ENCODE measurements around the gene HDHD5.

DNA sequence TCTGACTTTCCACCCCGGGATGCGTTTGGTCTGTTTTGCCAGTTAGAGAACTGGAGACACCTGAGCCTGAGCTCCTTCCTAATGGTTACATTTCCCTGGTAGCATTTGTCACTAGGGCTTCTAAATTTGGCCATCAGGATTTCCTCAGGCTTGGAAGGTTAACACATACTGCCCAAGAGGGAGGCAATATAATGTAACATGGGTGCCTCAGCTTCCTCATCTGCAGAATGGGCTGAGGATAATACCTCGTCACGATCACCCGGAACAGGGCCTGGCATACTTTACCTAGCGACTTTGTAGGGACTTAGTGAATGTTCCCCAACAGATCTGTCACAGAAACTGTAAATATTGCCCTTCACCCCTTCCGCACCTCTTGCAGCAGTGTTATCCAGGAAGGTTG is 63.0 kb downstream of the HDHD5 start:
- no peak for TF ChIP-seq CTCF (conservative IDR thresholded peaks at IDR 0.05; ENCODE audit: low read depth, low read length)
- no peak for TF ChIP-seq EZH2 (IDR thresholded peaks at IDR 0.05; ENCODE audit: borderline replicate concordance, low read depth, low read length, poor library complexity, severe bottlenecking)
